DOHH2 (cell line): Measurements from ENCODE around the gene PEX5L.

Experiments
- H3F3A ChIP-seq: fragments of 200-600 bp; sonication (generic), shearing (Covaris generic); 2 replicates; pipeline ENCODE4 v1.6.0; 2016; ENCODE audit warnings: antibody characterized with exemption, mild to moderate bottlenecking; ENCODE audit not compliant: control insufficient read depth, insufficient read depth
- H3K27ac ChIP-seq: fragments of 200-600 bp; sonication (generic); 2 replicates; pipeline ENCODE4 v1.5.1; 2014; ENCODE audit warnings: low read depth, mild to moderate bottlenecking, low read length, moderate library complexity
- H3K27me3 ChIP-seq: fragments of 200-600 bp; sonication (generic); 2 replicates; pipeline ENCODE4 v1.6.1; 2014; ENCODE audit warnings: mild to moderate bottlenecking, low read length, mixed read lengths; ENCODE audit not compliant: control insufficient read depth
- H3K36me3 ChIP-seq: fragments of 200-600 bp; sonication (generic); 2 replicates; pipeline ENCODE4 v1.6.1; 2014; ENCODE audit warnings: mild to moderate bottlenecking, low read length, moderate library complexity, mixed read lengths; ENCODE audit not compliant: control insufficient read depth
- H3K4me1 ChIP-seq: fragments of 200-600 bp; sonication (generic); 2 replicates; pipeline ENCODE4 v1.6.1; 2014; ENCODE audit warnings: mild to moderate bottlenecking, low read length, mixed read lengths; ENCODE audit not compliant: control insufficient read depth
- H3K4me2 ChIP-seq: fragments of 200-600 bp; sonication (generic); 2 replicates; pipeline ENCODE4 v1.6.0; 2014; ENCODE audit warnings: mild to moderate bottlenecking, low read length, moderate library complexity
- H3K4me3 ChIP-seq: fragments of 200-600 bp; sonication (generic); 2 replicates; pipeline ENCODE4 v1.5.1; 2014; ENCODE audit warnings: mild to moderate bottlenecking, low read length, mixed read lengths
- H3K79me2 ChIP-seq: fragments of 200-600 bp; sonication (generic); 2 replicates; pipeline ENCODE4 v1.6.1; 2014; ENCODE audit warnings: mild to moderate bottlenecking, low read length, mixed read lengths; ENCODE audit not compliant: control insufficient read depth
- H3K9me2 ChIP-seq: fragments of 200-600 bp; sonication (generic); replicated peaks from 2 replicates; pipeline ENCODE4 v1.6.1; 2014; ENCODE audit warnings: mild to moderate bottlenecking, low read length, mixed read lengths; ENCODE audit not compliant: control insufficient read depth
- H3K9me3 ChIP-seq: fragments of 200-600 bp; sonication (generic); 2 replicates; pipeline ENCODE4 v1.6.1; 2014; ENCODE audit warnings: antibody characterized with exemption, low read length, mixed read lengths; ENCODE audit not compliant: control insufficient read depth, insufficient read depth
- H4K20me1 ChIP-seq: fragments of 200-600 bp; sonication (generic); 2 replicates; pipeline ENCODE4 v1.6.0; 2014; ENCODE audit warnings: low read depth, mild to moderate bottlenecking, antibody characterized with exemption, low read length, moderate library complexity; ENCODE audit not compliant: control insufficient read depth, insufficient read depth
- CTCF ChIP-seq: fragments of 200-600 bp; sonication (generic); IDR thresholded peaks from one replicate; pipeline ENCODE4 v1.5.1; 2014; ENCODE audit warnings: antibody characterized with exemption, mild to moderate bottlenecking, low read depth, low read length; ENCODE audit not compliant: poor library complexity, severe bottlenecking
- EZH2phosphoT487 ChIP-seq: fragments of 200-600 bp; sonication (generic); IDR thresholded peaks from 2 replicates; pipeline ENCODE4 v1.6.1; 2017; ENCODE audit warnings: borderline replicate concordance, mild to moderate bottlenecking, antibody characterized with exemption, low read length, moderate library complexity, mixed read lengths

Gene PEX5L

GRCh38 chr3:179962629-179963387 is 73.9 kb downstream of the PEX5L start:
- no peaks in the 10 kb centered on the region for H3K79me2 ChIP-seq
- H3K27me3 ChIP-seq, result peaks cover 86% of the 10 kb centered on the region
- no peak overlapping the region for H3K27ac ChIP-seq
- TF ChIP-seq CTCF, result no peak
- TF ChIP-seq EZH2phosphoT487, result no peak
- H4K20me1 ChIP-seq, result no peaks in the 10 kb centered on the region
- H3K9me2 ChIP-seq, result no peaks in the 10 kb centered on the region
- no peaks in the 10 kb centered on the region for H3K36me3 ChIP-seq
- H3K4me2 ChIP-seq, result no peak overlapping the region
- no peak overlapping the region for H3K4me3 ChIP-seq
- H3F3A ChIP-seq, result 0 out of 2 replicates have a peak, but pooled peaks cover 3% of the 10 kb centered on the region
- H3K4me1 ChIP-seq, result peaks cover 20% of the 10 kb centered on the region
- H3K9me3 ChIP-seq, result no peaks in the 10 kb centered on the region; the same call in 1 of the 2 replicates

GRCh38 chr3:179961703-179962078 is 75.0 kb downstream of the PEX5L start:
- H3K4me2 ChIP-seq, result 0 out of 2 replicates have a peak overlapping the region, but pooled peaks have one; percentile 23
- H3K9me2 ChIP-seq, result no peaks in the 10 kb centered on the region
- peaks cover 31% of the 10 kb centered on the region for H3K4me1 ChIP-seq
- H3K4me3 ChIP-seq, result no peak overlapping the region
- TF ChIP-seq CTCF (no peak), EZH2phosphoT487 (no peak)
- H3K9me3 ChIP-seq, result peaks cover 3% of the 10 kb centered on the region; the same call in 1 of the 2 replicates
- H3K27me3 ChIP-seq, result peaks cover 84% of the 10 kb centered on the region
- 0 out of 2 replicates have a peak, but pooled peaks cover 3% of the 10 kb centered on the region for H3F3A ChIP-seq
- H3K79me2 ChIP-seq, result no peaks in the 10 kb centered on the region
- no peak overlapping the region for H3K27ac ChIP-seq
- H4K20me1 ChIP-seq, result no peaks in the 10 kb centered on the region
- no peaks in the 10 kb centered on the region for H3K36me3 ChIP-seq

- H3K27me3 ChIP-seq, result peaks cover 79% of the 10 kb centered on the region
- H3F3A ChIP-seq, result peaks cover 5% of the 10 kb centered on the region; the same call in 1 of the 2 replicates
- peaks cover 36% of the 10 kb centered on the region for H3K4me1 ChIP-seq
- peaks cover 3% of the 10 kb centered on the region; the same call in 1 of the 2 replicates for H3K9me3 ChIP-seq
- no peaks in the 10 kb centered on the region for H3K79me2 ChIP-seq
- no peaks in the 10 kb centered on the region for H3K36me3 ChIP-seq
- TF ChIP-seq CTCF (no peak), EZH2phosphoT487 (no peak)
- H3K4me2 ChIP-seq, result peak overlapping the region; percentile 23; the same call in 1 of the 2 replicates
- no peaks in the 10 kb centered on the region for H3K9me2 ChIP-seq
- no peaks in the 10 kb centered on the region for H4K20me1 ChIP-seq
- no peak overlapping the region for H3K4me3 ChIP-seq
- no peak overlapping the region for H3K27ac ChIP-seq
Observed at GRCh38 chr3:179961071-179961702, 75.5 kb downstream of the PEX5L start.
